Uterus (tissue), 2 donors: ENCODE data around the gene WIPF3.

ENCODE experiments used
- POLR2A ChIP-seq, 2 donors: fragments of 450-650 bp; IDR thresholded peaks; one replicate each; pipeline ENCODE4 v1.6.1; 2016; ENCODE audit warnings: antibody characterized with exemption in 2 of 2, mild to moderate bottlenecking in 1 of 2, moderate library complexity in 1 of 2
- TF ChIP-seq, protein P1 (sequence below), 4 experiments: fragments of 200-600 bp in 2 of 4; fragments of 450-650 bp in 2 of 4; sonication (generic) in 2 of 4; IDR thresholded peaks; one replicate each; pipeline ENCODE4 v1.5.1; 2016 to 2019; ENCODE audit warnings: antibody characterized with exemption in 4 of 4, mild to moderate bottlenecking in 2 of 4, moderate library complexity in 1 of 4

DNA sequence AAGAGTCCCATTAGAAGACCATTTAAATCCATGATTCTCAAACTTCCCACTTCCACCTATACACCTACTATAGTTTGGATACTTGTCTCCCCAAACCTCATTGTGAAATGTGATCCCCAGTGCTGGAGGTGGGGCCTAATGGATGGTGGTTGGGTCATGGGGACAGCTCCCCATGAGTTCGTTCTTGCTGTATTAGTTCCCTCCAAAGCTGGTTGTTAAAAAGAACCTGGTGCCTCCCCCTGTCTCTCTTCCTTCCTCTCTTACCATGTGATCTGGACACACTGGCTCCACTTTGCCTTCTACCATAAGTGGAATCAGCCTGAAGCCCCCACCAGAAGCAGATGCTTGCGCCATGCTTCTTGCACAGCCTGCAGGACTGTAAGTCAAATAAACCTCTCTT lies 53.9 kb downstream of the WIPF3 start:
- no peak for TF ChIP-seq POLR2A (IDR thresholded peaks at IDR 0.05)
- TF ChIP-seq, protein P1, sequence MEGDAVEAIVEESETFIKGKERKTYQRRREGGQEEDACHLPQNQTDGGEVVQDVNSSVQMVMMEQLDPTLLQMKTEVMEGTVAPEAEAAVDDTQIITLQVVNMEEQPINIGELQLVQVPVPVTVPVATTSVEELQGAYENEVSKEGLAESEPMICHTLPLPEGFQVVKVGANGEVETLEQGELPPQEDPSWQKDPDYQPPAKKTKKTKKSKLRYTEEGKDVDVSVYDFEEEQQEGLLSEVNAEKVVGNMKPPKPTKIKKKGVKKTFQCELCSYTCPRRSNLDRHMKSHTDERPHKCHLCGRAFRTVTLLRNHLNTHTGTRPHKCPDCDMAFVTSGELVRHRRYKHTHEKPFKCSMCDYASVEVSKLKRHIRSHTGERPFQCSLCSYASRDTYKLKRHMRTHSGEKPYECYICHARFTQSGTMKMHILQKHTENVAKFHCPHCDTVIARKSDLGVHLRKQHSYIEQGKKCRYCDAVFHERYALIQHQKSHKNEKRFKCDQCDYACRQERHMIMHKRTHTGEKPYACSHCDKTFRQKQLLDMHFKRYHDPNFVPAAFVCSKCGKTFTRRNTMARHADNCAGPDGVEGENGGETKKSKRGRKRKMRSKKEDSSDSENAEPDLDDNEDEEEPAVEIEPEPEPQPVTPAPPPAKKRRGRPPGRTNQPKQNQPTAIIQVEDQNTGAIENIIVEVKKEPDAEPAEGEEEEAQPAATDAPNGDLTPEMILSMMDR (IDR thresholded peaks at IDR 0.05): no peak
